Endothelial cell of umbilical vein (primary cell): Measurements from ENCODE around the gene C1QTNF2. TPM values are rescaled to one million over a fixed set of nuclear protein-coding genes. Genes with fewer than 3 reads are reported as not detected.

ENCODE experiments used
- BruUV-seq: library from RNA; stranded (reverse); fragments of 400-500 nt; replicated peaks from 2 replicates; lab custom pipeline; 2021; lab: Mats Ljungman, UMichigan
- CTCF ChIA-PET: fragments of 300-600, 350-600 bp; sonication (Branson Sonifier 250); formaldehyde crosslinking; loops from one replicate; lab custom pipeline; 2021; ENCODE audit warnings: antibody characterized with exemption, inconsistent platforms; lab: Charles Lee
- POLR2A ChIA-PET: fragments of 300-600, 350-600 bp; sonication (Branson Sonifier 250); formaldehyde crosslinking; loops from one replicate; lab custom pipeline; 2021; ENCODE audit warnings: antibody characterized with exemption, inconsistent platforms; lab: Charles Lee
- DNase-seq: peaks from one replicate; pipeline ENCODE4 v3.0.0-alpha.2; 2011; ENCODE audit warnings: low read depth, low spot score
- FAIRE-seq: peaks from 2 replicates; lab custom pipeline; 2011; peaks lifted over from hg19 to GRCh38; lab: Jason Lieb, UNC
- H2AFZ ChIP-seq: 2 replicates; pipeline ENCODE4 v1.6.0; 2012; ENCODE audit warnings: low read depth, low read length, control low read depth, inconsistent platforms
- H3K27ac ChIP-seq: 2 replicates; pipeline ENCODE4 v1.5.1; 2011; ENCODE audit warnings: low read depth, mild to moderate bottlenecking, control low read depth, low read length, moderate library complexity; ENCODE audit not compliant: insufficient read depth
- H3K27me3 ChIP-seq, 2 experiments: 2 replicates each; pipeline versions ENCODE4 v1.6.0 to v1.6.1; 2011; ENCODE audit warnings: low read length in 2 of 2, mixed read lengths in 1 of 2; ENCODE audit not compliant: control insufficient read depth in 2 of 2, insufficient read depth in 2 of 2
- H3K36me3 ChIP-seq, 2 experiments: 2 replicates in 1 of 2; 3 replicates in 1 of 2; pipeline ENCODE4 v1.5.1; 2011; ENCODE audit warnings: low read length in 2 of 2, mild to moderate bottlenecking in 1 of 2, moderate library complexity in 1 of 2; ENCODE audit not compliant: control insufficient read depth in 2 of 2, insufficient read depth in 2 of 2; ENCODE audit errors: extremely low read depth in 1 of 2
- H3K4me1 ChIP-seq: 3 replicates; pipeline ENCODE4 v1.5.1; 2011; ENCODE audit warnings: mild to moderate bottlenecking, low read length; ENCODE audit not compliant: control insufficient read depth, insufficient read depth; ENCODE audit errors: extremely low read depth
- H3K4me2 ChIP-seq: 2 replicates; pipeline ENCODE4 v1.6.1; 2011; ENCODE audit warnings: low read length, control low read depth, mixed read lengths; ENCODE audit not compliant: insufficient read depth
- H3K4me3 ChIP-seq, 3 experiments: fragments of 200-600 bp in 1 of 3; sonication (generic), shearing (Covaris generic) in 1 of 3; replicated peaks in 1 of 3; 2 replicates each; pipeline ENCODE4 v1.5.1; 2011 to 2016; ENCODE audit warnings: control low read depth in 3 of 3, low read length in 3 of 3, mild to moderate bottlenecking in 2 of 3, inconsistent platforms in 1 of 3, low read depth in 1 of 3, moderate library complexity in 1 of 3; ENCODE audit not compliant: insufficient read depth in 1 of 3
- H3K79me2 ChIP-seq: 2 replicates; pipeline ENCODE4 v1.6.0; 2012; ENCODE audit warnings: low read length, inconsistent platforms; ENCODE audit not compliant: control insufficient read depth, insufficient read depth
- H3K9ac ChIP-seq: replicated peaks from 2 replicates; pipeline ENCODE3; 2011; ENCODE audit warnings: low read length, control low read depth; ENCODE audit not compliant: insufficient read depth; ENCODE audit errors: extremely low read depth
- H3K9me1 ChIP-seq: replicated peaks from 3 replicates; pipeline ENCODE4 v1.6.0; 2011; ENCODE audit warnings: mild to moderate bottlenecking, low read length; ENCODE audit not compliant: control insufficient read depth, insufficient read depth; ENCODE audit errors: extremely low read depth
- H3K9me3 ChIP-seq: replicated peaks from 2 replicates; pipeline ENCODE4 v1.5.1; 2012; ENCODE audit warnings: low read length, inconsistent platforms; ENCODE audit not compliant: control insufficient read depth, insufficient read depth
- H4K20me1 ChIP-seq: replicated peaks from 2 replicates; pipeline ENCODE3; 2011; ENCODE audit warnings: mild to moderate bottlenecking, low read length; ENCODE audit not compliant: control insufficient read depth, insufficient read depth; ENCODE audit errors: extremely low read depth
- CTCF ChIP-seq, 2 donors: IDR thresholded peaks; 1 replicate in 1 of 2; 2 replicates in 1 of 2; pipeline ENCODE4 v1.5.1; 2011; ENCODE audit warnings: low read length in 2 of 2, mild to moderate bottlenecking in 2 of 2, moderate library complexity in 2 of 2, control low read depth in 1 of 2, inconsistent platforms in 1 of 2, low read depth in 1 of 2; ENCODE audit not compliant: insufficient read depth in 1 of 2; ENCODE audit errors: extremely low read depth in 1 of 2
- EZH2 ChIP-seq: IDR thresholded peaks from 2 replicates; pipeline ENCODE4 v1.6.1; 2012; ENCODE audit warnings: borderline replicate concordance, low read depth, mild to moderate bottlenecking, moderate library complexity, low read length, inconsistent platforms; ENCODE audit not compliant: severe bottlenecking
- GATA2 ChIP-seq: IDR thresholded peaks from 2 replicates; pipeline ENCODE4 v1.7.0; 2011; ENCODE audit warnings: low read depth, mild to moderate bottlenecking, moderate library complexity, mixed read lengths, low read length; ENCODE audit not compliant: insufficient read length, insufficient read depth
- JUN ChIP-seq: IDR thresholded peaks from 2 replicates; pipeline ENCODE4 v1.6.1; 2011; ENCODE audit warnings: borderline replicate concordance, low read depth; ENCODE audit not compliant: insufficient read length, insufficient read depth
- MAX ChIP-seq: IDR thresholded peaks from 2 replicates; pipeline ENCODE4 v1.6.1; 2011; ENCODE audit not compliant: insufficient read depth, insufficient read length
- MYC ChIP-seq: IDR thresholded peaks from one replicate; pipeline ENCODE4 v1.6.1; 2011; ENCODE audit warnings: mild to moderate bottlenecking, low read depth, low read length
- POLR2A ChIP-seq: IDR thresholded peaks from 2 replicates; pipeline ENCODE4 v1.6.1; 2012; ENCODE audit warnings: low read depth, mild to moderate bottlenecking, control low read depth, low read length
- POLR2AphosphoS5 ChIP-seq: IDR thresholded peaks from 2 replicates; pipeline ENCODE4 v1.6.1; 2012; ENCODE audit warnings: low read depth, mild to moderate bottlenecking, control low read depth, low read length, moderate library complexity; ENCODE audit not compliant: insufficient read depth
- dilution Hi-C: fragments of 300-500 bp; cut with MboI; formaldehyde crosslinking; loops from one replicate; pipeline ENCODE4 v1.15.0; 2019; ENCODE audit warnings: low sequenced_read_pairs; ENCODE audit not compliant: extremely low pct_ligation_motif_present
- intact Hi-C: fragments of 100-400 bp; cut with micrococcal nuclease; formaldehyde crosslinking; loops from one replicate; pipeline ENCODE4 v1.10.0; 2022
- polyA plus RNA-seq, 4 experiments: library from polyadenylated mRNA; depleted of rRNA in 3 of 4; stranded (reverse) in 3 of 4; unstranded in 1 of 4; fragments of >200 nt; gene quantifications; 2 replicates each; pipeline versions ENCODE4 v1.2.1 to v1.2.3, GENCODE V29; 2011 to 2012; ENCODE audit warnings: missing spikeins in 1 of 4
- total RNA-seq: library from RNA; stranded (reverse); gene quantifications from 2 replicates; pipeline ENCODE4 v1.2.3, GENCODE V29; 2021

The C1QTNF2 gene
- total and polyA plus RNA-seq, 2 donors (not counting 3 experiments of a cell fraction or from before 2014, with no cell fraction given): 0.52 to 0.53 TPM

GRCh38 chr5:160376416-160376815 is 6.0 kb upstream of the C1QTNF2 start:
- H3K27me3 ChIP-seq: peaks cover 47 to 61% of the 10 kb centered on the region in 2 experiments
- no peak overlapping the region for H3K4me3 ChIP-seq
- BruUV-seq: no TSS peak
- FAIRE-seq (no peak), DNase-seq (no peak)
- no peaks in the 10 kb centered on the region for H3K79me2 ChIP-seq
- no peak overlapping the region for H3K27ac ChIP-seq
- dilution Hi-C loops: no loop called here
- intact Hi-C loops: no loop called here
- H4K20me1 ChIP-seq: no peaks in the 10 kb centered on the region
- POLR2A ChIA-PET: no interaction called here
- H3K9me3 ChIP-seq: no peaks in the 10 kb centered on the region
- no peak overlapping the region for H3K9ac ChIP-seq
- H3K4me2 ChIP-seq: no peak overlapping the region
- H3K9me1 ChIP-seq: no peaks in the 10 kb centered on the region
- no peaks in the 10 kb centered on the region for H3K36me3 ChIP-seq
- CTCF ChIA-PET: interaction anchor here (1.1 to 1.5 kb wide), 2 partner anchors 14 to 355 kb away, joined by 4 to 6 read pairs; no protein-coding TSS in a partner anchor
- H3K4me1 ChIP-seq: no peaks in the 10 kb centered on the region
- H2AFZ ChIP-seq: no peak overlapping the region
- TF ChIP-seq MAX (no peak), POLR2A (no peak), JUN (no peak), CTCF (IDR thresholded peaks at IDR 0.05; ENCODE audit: extremely low read depth in 1 of 2, insufficient read depth in 1 of 2, low read depth in 1 of 2, low read length in 2 of 2) (no peak), GATA2 (no peak), POLR2AphosphoS5 (no peak), MYC (no peak), EZH2 (no peak)
